Trophoblast cell (in vitro differentiated cells and primary cell): ENCODE data around the gene TBC1D8.

Experiments used
- DNase-seq, 2 donors: peaks; one replicate each; pipeline ENCODE4 v3.0.0-alpha.2; 2016
- H2AFZ ChIP-seq: 2 replicates; pipeline ENCODE4 v1.6.1; 2013; ENCODE audit warnings: low read length, moderate library complexity, mild to moderate bottlenecking; ENCODE audit not compliant: insufficient read depth, poor library complexity
- H2AK5ac ChIP-seq: 2 replicates; pipeline ENCODE4 v1.6.1; 2013; ENCODE audit warnings: mild to moderate bottlenecking, low read length
- H2BK120ac ChIP-seq: 2 replicates; pipeline ENCODE4 v1.6.1; 2013; ENCODE audit warnings: low read length, mild to moderate bottlenecking, moderate library complexity; ENCODE audit not compliant: insufficient read depth, poor library complexity
- H2BK12ac ChIP-seq: 2 replicates; pipeline ENCODE4 v1.6.1; 2013; ENCODE audit warnings: mild to moderate bottlenecking, low read length, moderate library complexity
- H2BK5ac ChIP-seq: 2 replicates; pipeline ENCODE4 v1.6.1; 2013; ENCODE audit warnings: low read length, low read depth, moderate library complexity, mild to moderate bottlenecking; ENCODE audit not compliant: poor library complexity
- H3K14ac ChIP-seq: 2 replicates; pipeline ENCODE4 v1.6.1; 2013; ENCODE audit warnings: mild to moderate bottlenecking, low read length
- H3K18ac ChIP-seq: 2 replicates; pipeline ENCODE4 v1.6.1; 2013; ENCODE audit warnings: mild to moderate bottlenecking, low read length
- H3K23ac ChIP-seq: 2 replicates; pipeline ENCODE4 v1.6.1; 2013; ENCODE audit warnings: low read length
- H3K27ac ChIP-seq: 2 replicates; pipeline ENCODE4 v1.5.1; 2013; ENCODE audit warnings: low read depth, mild to moderate bottlenecking, inconsistent platforms, low read length, moderate library complexity
- H3K27me3 ChIP-seq: 2 replicates; pipeline ENCODE4 v1.6.1; 2013; ENCODE audit warnings: inconsistent platforms, mild to moderate bottlenecking, low read length, moderate library complexity; ENCODE audit not compliant: insufficient read depth
- H3K36me3 ChIP-seq, 2 experiments: 1 replicate in 1 of 2; 2 replicates in 1 of 2; pipeline ENCODE4 v1.6.1; 2013; ENCODE audit warnings: low read length in 2 of 2, mild to moderate bottlenecking in 2 of 2, moderate library complexity in 1 of 2; ENCODE audit not compliant: insufficient read depth in 2 of 2, control insufficient read depth in 1 of 2
- H3K4ac ChIP-seq: 2 replicates; pipeline ENCODE4 v1.6.1; 2013; ENCODE audit warnings: low read depth, mild to moderate bottlenecking, low read length, moderate library complexity
- H3K4me1 ChIP-seq, 2 experiments: 1 replicate in 1 of 2; 2 replicates in 1 of 2; pipeline ENCODE4 v1.6.1; 2013; ENCODE audit warnings: low read length in 2 of 2, mild to moderate bottlenecking in 2 of 2, moderate library complexity in 1 of 2; ENCODE audit not compliant: insufficient read depth in 2 of 2, control insufficient read depth in 1 of 2
- H3K4me2 ChIP-seq: 2 replicates; pipeline ENCODE4 v1.6.1; 2013; ENCODE audit warnings: inconsistent platforms, mild to moderate bottlenecking, low read length, moderate library complexity
- H3K4me3 ChIP-seq: 2 replicates; pipeline ENCODE4 v1.5.1; 2013; ENCODE audit warnings: mild to moderate bottlenecking, low read depth, low read length, inconsistent platforms
- H3K79me1 ChIP-seq: one replicate; pipeline ENCODE4 v1.6.1; 2013; ENCODE audit warnings: low read length
- H3K79me2 ChIP-seq: 2 replicates; pipeline ENCODE4 v1.6.1; 2013; ENCODE audit warnings: low read length, mild to moderate bottlenecking; ENCODE audit not compliant: control insufficient read depth, insufficient read depth, poor library complexity
- H3K9ac ChIP-seq: 2 replicates; pipeline ENCODE4 v1.6.1; 2013; ENCODE audit warnings: mild to moderate bottlenecking, low read length
- H3K9me3 ChIP-seq: 2 replicates; pipeline ENCODE4 v1.6.1; 2013; ENCODE audit warnings: low read depth, mild to moderate bottlenecking, control low read depth, inconsistent platforms, low read length; ENCODE audit not compliant: insufficient read depth
- H4K12ac ChIP-seq: 2 replicates; pipeline ENCODE4 v1.6.1; 2013; ENCODE audit warnings: low read depth, mild to moderate bottlenecking, low read length, moderate library complexity
- H4K8ac ChIP-seq: 2 replicates; pipeline ENCODE4 v1.6.1; 2013; ENCODE audit warnings: low read depth, mild to moderate bottlenecking, low read length, moderate library complexity
- H4K91ac ChIP-seq: one replicate; pipeline ENCODE4 v1.6.1; 2013; ENCODE audit warnings: low read depth, mild to moderate bottlenecking, low read length, moderate library complexity
- WGBS: extraction: QIAGEN DNeasy Blood & Tissue Kit; methylation state at CpG from one replicate; pipeline ENCODE4 v1.1.7; 2013; ENCODE audit warnings: missing lambda C conversion rate; ENCODE audit not compliant: insufficient read length, insufficient coverage; ENCODE audit errors: extremely low coverage; 5-methylcytosine and 5-hydroxymethylcytosine counted together

TBC1D8 gene

GRCh38 chr2:101142163-101142562 lies 9.0 kb downstream of the TBC1D8 start:
- Histone ChIP-seq H3K4me3 (no peak overlapping the region), H3K79me2 (no peaks in the 10 kb centered on the region), H2AK5ac (no peak overlapping the region), H3K18ac (no peak overlapping the region), H3K27ac (no peak overlapping the region), H2AFZ (no peak overlapping the region), H3K9me3 (peaks cover 3% of the 10 kb centered on the region), H4K12ac (no peak overlapping the region), H4K8ac (no peak overlapping the region), H2BK5ac (no peak overlapping the region), H3K4ac (no peak overlapping the region), H3K4me2 (no peak overlapping the region), H3K79me1 (no peaks in the 10 kb centered on the region), H4K91ac (no peak overlapping the region), H3K23ac (no peak overlapping the region), H2BK120ac (no peak overlapping the region), H3K4me1 (peaks cover 0 to 2% of the 10 kb centered on the region in 2 experiments), H3K9ac (no peak overlapping the region), H2BK12ac (no peak overlapping the region), H3K36me3 (no peaks in the 10 kb centered on the region), H3K14ac (no peak overlapping the region), H3K27me3 (no peaks in the 10 kb centered on the region)
- DNase-seq = no peak
- no CpG with 5 or more reads among the region's 2 CpGs for WGBS

DNA sequence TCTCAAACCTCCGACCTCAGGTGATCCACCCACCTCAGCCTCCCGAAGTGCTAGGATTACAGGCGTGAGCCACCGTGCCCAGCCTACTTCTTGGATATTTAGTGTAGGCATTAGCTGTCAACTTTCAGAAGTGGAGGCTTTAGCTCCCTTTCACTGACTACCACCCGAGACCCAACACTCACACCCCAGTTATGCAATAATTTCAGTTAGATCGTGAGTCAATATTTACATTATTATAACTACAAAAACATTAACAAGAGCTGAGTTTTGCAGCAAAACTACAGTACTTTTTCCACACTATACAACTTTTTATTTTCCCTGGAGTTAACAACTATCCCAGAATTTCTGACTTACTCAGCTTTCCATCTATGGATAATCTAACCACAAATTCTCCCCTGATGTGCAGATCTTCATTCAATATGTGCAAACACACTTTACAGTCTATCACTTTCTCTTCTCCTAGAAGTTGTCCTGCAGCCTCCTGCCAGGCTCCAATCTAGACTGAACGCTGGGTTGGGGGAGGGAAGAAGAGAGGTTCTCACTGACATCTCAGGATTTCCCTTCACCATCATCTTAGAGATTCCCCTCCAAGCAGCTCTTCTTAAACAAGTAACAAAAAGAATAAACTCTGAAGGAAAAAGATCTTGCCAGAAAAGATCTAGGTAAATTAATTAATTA lies 10.1 kb downstream of the TBC1D8 start:
- Histone ChIP-seq H3K27ac (no peak overlapping the region), H2AFZ (no peak overlapping the region), H3K27me3 (no peaks in the 10 kb centered on the region), H4K91ac (no peak overlapping the region), H3K36me3 (no peaks in the 10 kb centered on the region), H3K23ac (no peak overlapping the region), H3K9ac (no peak overlapping the region), H2AK5ac (no peak overlapping the region), H3K79me2 (no peaks in the 10 kb centered on the region), H3K9me3 (peaks cover 3% of the 10 kb centered on the region), H2BK5ac (no peak overlapping the region), H3K4me3 (no peak overlapping the region), H3K4me2 (no peak overlapping the region), H4K8ac (no peak overlapping the region), H3K18ac (no peak overlapping the region), H3K14ac (no peak overlapping the region), H3K4ac (no peak overlapping the region), H2BK120ac (no peak overlapping the region), H4K12ac (no peak overlapping the region), H2BK12ac (no peak overlapping the region), H3K4me1 (peaks cover 0 to 2% of the 10 kb centered on the region in 2 experiments), H3K79me1 (no peaks in the 10 kb centered on the region)
- no peak for DNase-seq
- WGBS = no CpG with 5 or more reads among the region's 7 CpGs

DNA sequence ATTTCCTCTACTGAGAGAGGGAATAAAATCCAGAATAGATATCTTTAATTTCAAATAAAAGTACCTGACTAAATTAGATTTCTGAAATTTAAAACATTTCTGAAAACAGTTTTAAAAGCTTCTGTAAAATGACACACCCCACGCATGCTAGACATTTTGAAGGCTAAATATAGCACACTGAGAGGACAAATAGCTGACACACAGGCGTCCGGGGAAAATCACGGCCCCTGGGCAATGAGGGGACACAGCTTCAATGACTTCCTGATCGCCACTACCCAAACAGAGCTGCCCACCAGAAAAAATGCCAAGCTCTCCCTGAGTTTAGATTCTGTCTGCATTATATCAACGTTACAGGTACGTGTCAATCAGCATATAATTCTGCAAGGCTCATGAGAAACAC lies 10.9 kb downstream of the TBC1D8 start:
- H3K79me1 ChIP-seq = no peaks in the 10 kb centered on the region
- no peak overlapping the region for H4K8ac ChIP-seq
- H3K27me3 ChIP-seq = no peaks in the 10 kb centered on the region
- H2BK120ac ChIP-seq = no peak overlapping the region
- H3K9me3 ChIP-seq = peaks cover 3% of the 10 kb centered on the region
- DNase-seq = no peak
- H3K9ac ChIP-seq = no peak overlapping the region
- H3K23ac ChIP-seq = no peak overlapping the region
- no peak overlapping the region for H4K91ac ChIP-seq
- no peak overlapping the region for H3K4ac ChIP-seq
- no peaks in the 10 kb centered on the region for H3K79me2 ChIP-seq
- H3K4me2 ChIP-seq = no peak overlapping the region
- no peak overlapping the region for H3K27ac ChIP-seq
- H3K36me3 ChIP-seq = no peaks in the 10 kb centered on the region
- H2BK5ac ChIP-seq = no peak overlapping the region
- H3K4me1 ChIP-seq = peaks cover 0 to 2% of the 10 kb centered on the region in 2 experiments
- no peak overlapping the region for H2AK5ac ChIP-seq
- no CpG with 5 or more reads among the region's 7 CpGs for WGBS
- H3K14ac ChIP-seq = no peak overlapping the region
- H3K18ac ChIP-seq = no peak overlapping the region
- H4K12ac ChIP-seq = no peak overlapping the region
- H3K4me3 ChIP-seq = no peak overlapping the region
- H2BK12ac ChIP-seq = no peak overlapping the region
- H2AFZ ChIP-seq = no peak overlapping the region

DNA sequence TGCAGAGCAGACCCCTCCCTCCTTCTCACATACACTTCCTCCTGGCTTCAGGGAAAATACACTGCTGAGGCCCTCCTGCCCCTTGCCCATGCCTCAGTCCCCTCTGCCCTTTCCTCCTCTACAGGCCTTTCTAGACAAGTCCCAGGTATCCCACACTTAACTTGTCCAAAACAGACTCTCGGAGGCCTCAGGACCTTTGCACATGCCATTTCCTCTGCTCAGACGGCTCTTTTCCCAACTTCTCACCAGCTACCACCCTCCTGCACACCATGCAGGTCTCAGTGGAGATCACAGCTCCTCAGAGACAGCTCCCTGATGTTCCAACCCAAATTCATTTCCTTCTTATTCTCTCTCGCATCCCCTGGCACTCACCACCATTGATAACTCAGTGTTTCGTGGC lies 11.7 kb downstream of the TBC1D8 start:
- WGBS = no CpG with 5 or more reads among the region's 4 CpGs
- no peak overlapping the region for H2BK120ac ChIP-seq

More for the DNA sequence above, 11.7 kb downstream of the TBC1D8 start:
- no peak overlapping the region for H3K4ac ChIP-seq
- no peak overlapping the region for H4K12ac ChIP-seq
- H4K91ac ChIP-seq = no peak overlapping the region
- H2AFZ ChIP-seq = no peak overlapping the region
- H3K4me3 ChIP-seq = no peak overlapping the region
- no peak overlapping the region for H3K9ac ChIP-seq
- no peak overlapping the region for H3K27ac ChIP-seq
- peaks cover 0 to 2% of the 10 kb centered on the region in 2 experiments for H3K4me1 ChIP-seq
- H4K8ac ChIP-seq = no peak overlapping the region
- no peak overlapping the region for H3K14ac ChIP-seq
- peaks cover 3% of the 10 kb centered on the region for H3K9me3 ChIP-seq
- no peak overlapping the region for H2AK5ac ChIP-seq
- H3K27me3 ChIP-seq = no peaks in the 10 kb centered on the region
- H3K36me3 ChIP-seq = no peaks in the 10 kb centered on the region
- DNase-seq = no peak
- no peaks in the 10 kb centered on the region for H3K79me2 ChIP-seq
- H3K23ac ChIP-seq = no peak overlapping the region
- no peak overlapping the region for H2BK5ac ChIP-seq
- H2BK12ac ChIP-seq = no peak overlapping the region
- H3K18ac ChIP-seq = no peak overlapping the region
- H3K4me2 ChIP-seq = no peak overlapping the region
- H3K79me1 ChIP-seq = no peaks in the 10 kb centered on the region
